GM21447 (cell line): ENCODE results near the gene MYO1E.
A peak's percentile ranks its signal among the peaks of the same experiment; 100 is the strongest.

Source experiments
- ATAC-seq: cut with Tn5 transposase; IDR thresholded peaks from one replicate; pipeline ENCODE4 v1.9.1; 2021; ENCODE audit not compliant: unreplicated experiment

The MYO1E gene

GRCh38 chr15:59321000-59321689, 51.5 kb downstream of the MYO1E start:
- ATAC-seq: no peak

GRCh38 chr15:59317211-59317610, 55.5 kb downstream of the MYO1E start:
- ATAC-seq: no peak

- ATAC-seq: no peak
Measured at GRCh38 chr15:59315914-59316451, 56.7 kb downstream of the MYO1E start.

GRCh38 chr15:59313641-59314332, 58.9 kb downstream of the MYO1E start:
- peak; percentile 75 for ATAC-seq

- ATAC-seq: no peak
Measured at GRCh38 chr15:59312205-59312604, 60.5 kb downstream of the MYO1E start.

- no peak for ATAC-seq
Measured at GRCh38 chr15:59311195-59311594, 61.5 kb downstream of the MYO1E start.

- no peak for ATAC-seq
Measured at GRCh38 chr15:59309405-59309804, 63.3 kb downstream of the MYO1E start.

- ATAC-seq: no peak
Measured at GRCh38 chr15:59307165-59307537, 65.5 kb downstream of the MYO1E start.

- no peak for ATAC-seq
Measured at GRCh38 chr15:59306520-59307164, 66.0 kb downstream of the MYO1E start.

GRCh38 chr15:59304807-59305206, 67.9 kb downstream of the MYO1E start:
- ATAC-seq: no peak

GRCh38 chr15:59304034-59304795, 68.5 kb downstream of the MYO1E start:
- no peak for ATAC-seq

GRCh38 chr15:59303633-59304032, 69.0 kb downstream of the MYO1E start:
- ATAC-seq: no peak

GRCh38 chr15:59303136-59303535, 69.5 kb downstream of the MYO1E start:
- no peak for ATAC-seq

GRCh38 chr15:59301527-59301926, 71.1 kb downstream of the MYO1E start:
- ATAC-seq: no peak

GRCh38 chr15:59300618-59301139, 72.0 kb downstream of the MYO1E start:
- no peak for ATAC-seq

- peak; percentile 59 for ATAC-seq
Measured at GRCh38 chr15:59299929-59300617, 72.6 kb downstream of the MYO1E start.

GRCh38 chr15:59298854-59299250, 73.8 kb downstream of the MYO1E start:
- no peak for ATAC-seq

GRCh38 chr15:59298225-59298853, 74.3 kb downstream of the MYO1E start:
- peak; percentile 72 for ATAC-seq

- no peak for ATAC-seq
Measured at GRCh38 chr15:59296181-59296617, 76.5 kb downstream of the MYO1E start.
